ENCODE measurements around the gene MYH6. TPM values are rescaled to one million over a fixed set of nuclear protein-coding genes. Genes with fewer than 3 reads are reported as not detected.

The MYH6 gene
- total RNA-seq, result 2.6 and 3.4 TPM in 2 replicates
- 7.7 TPM for polyA plus RNA-seq (2012)

GRCh38 chr14:23407516-23408306 lies at the start of gene MYH6:
MYH6 (minus strand) TSS chr14:23408273; CDS start chr14:23407223, 1,050 bp downstream.
- DNase-seq (ENCODE audit: low read depth), result no peak

GRCh38 chr14:23456883-23457586 lies 49.0 kb upstream of the MYH6 start:
- peak; percentile 31 for DNase-seq (ENCODE audit: low read depth)

GRCh38 chr14:23454445-23454856 lies 46.4 kb upstream of the MYH6 start:
- no peak for DNase-seq (ENCODE audit: low read depth)

GRCh38 chr14:23452237-23452636 lies 44.2 kb upstream of the MYH6 start:
- DNase-seq (ENCODE audit: low read depth), result no peak

GRCh38 chr14:23450379-23450778 lies 42.3 kb upstream of the MYH6 start:
- no peak for DNase-seq (ENCODE audit: low read depth)

GRCh38 chr14:23449314-23449713 lies 41.2 kb upstream of the MYH6 start:
- DNase-seq (ENCODE audit: low read depth), result no peak

- DNase-seq (ENCODE audit: low read depth), result no peak
These were observed 39.6 kb upstream of the MYH6 start for GRCh38 chr14:23447361-23448350.

- DNase-seq (ENCODE audit: low read depth), result peak; percentile 72
These were observed 38.3 kb upstream of the MYH6 start for GRCh38 chr14:23446291-23446851.

GRCh38 chr14:23445773-23446172 lies 37.7 kb upstream of the MYH6 start:
- peak; percentile 91 for DNase-seq (ENCODE audit: low read depth)

- peak; percentile 88 for DNase-seq (ENCODE audit: low read depth)
These were observed 36.2 kb upstream of the MYH6 start for GRCh38 chr14:23444314-23444713.

- DNase-seq (ENCODE audit: low read depth), result peak; percentile 77
These were observed 35.8 kb upstream of the MYH6 start for GRCh38 chr14:23443881-23444280.

GRCh38 chr14:23443411-23443812 lies 35.3 kb upstream of the MYH6 start:
- peak; percentile 98 for DNase-seq (ENCODE audit: low read depth)

- peak; percentile 52 for DNase-seq (ENCODE audit: low read depth)
These were observed 34.8 kb upstream of the MYH6 start for GRCh38 chr14:23442721-23443356.

- peak; percentile 76 for DNase-seq (ENCODE audit: low read depth)
These were observed 33.0 kb upstream of the MYH6 start for GRCh38 chr14:23441076-23441475.

- no peak for DNase-seq (ENCODE audit: low read depth)
These were observed 31.2 kb upstream of the MYH6 start for GRCh38 chr14:23439107-23439835.

GRCh38 chr14:23438101-23438971 lies 30.3 kb upstream of the MYH6 start:
- DNase-seq (ENCODE audit: low read depth), result peak; percentile 93

GRCh38 chr14:23437133-23438100 lies 29.3 kb upstream of the MYH6 start:
- DNase-seq (ENCODE audit: low read depth), result peak; percentile 79
